ENCODE measurements around the gene SEC14L2.

The SEC14L2 gene

GRCh38 chr22:30380011-30380410 is 16.8 kb upstream of the SEC14L2 start:
- Histone ChIP-seq H3K36me3 (ENCODE audit: control insufficient read depth, insufficient read depth, low read length) (no peaks in the 10 kb centered on the region; the same call in none of the 2 replicates), H3K4me3 (replicated peaks; ENCODE audit: low read depth, low read length) (no peak overlapping the region), H3K27me3 (replicated peaks; ENCODE audit: control insufficient read depth, insufficient read depth, low read length) (no peaks in the 10 kb centered on the region)
- no peak for DNase-seq (ENCODE audit: extremely low read depth, insufficient read length)
- no peak for TF ChIP-seq CTCF (IDR thresholded peaks at IDR 0.05; ENCODE audit: insufficient read depth, low read length, poor library complexity, severe bottlenecking)

- no peak for TF ChIP-seq CTCF (IDR thresholded peaks at IDR 0.05; ENCODE audit: insufficient read depth, low read length, poor library complexity, severe bottlenecking)
- H3K27me3 ChIP-seq (replicated peaks; ENCODE audit: control insufficient read depth, insufficient read depth, low read length), result no peaks in the 10 kb centered on the region
- H3K4me3 ChIP-seq (replicated peaks; ENCODE audit: low read depth, low read length), result no peak overlapping the region
- H3K36me3 ChIP-seq (ENCODE audit: control insufficient read depth, insufficient read depth, low read length), result no peaks in the 10 kb centered on the region; the same call in none of the 2 replicates
- no peak for DNase-seq (ENCODE audit: extremely low read depth, insufficient read length)
Measured at GRCh38 chr22:30381264-30381663, 15.6 kb upstream of the SEC14L2 start.

- TF ChIP-seq CTCF (IDR thresholded peaks at IDR 0.05; ENCODE audit: insufficient read depth, low read length, poor library complexity, severe bottlenecking), result no peak
- no peak for DNase-seq (ENCODE audit: extremely low read depth, insufficient read length)
- H3K27me3 ChIP-seq (replicated peaks; ENCODE audit: control insufficient read depth, insufficient read depth, low read length), result no peaks in the 10 kb centered on the region
- H3K36me3 ChIP-seq (ENCODE audit: control insufficient read depth, insufficient read depth, low read length), result no peaks in the 10 kb centered on the region; the same call in 1 of the 2 replicates
- H3K4me3 ChIP-seq (replicated peaks; ENCODE audit: low read depth, low read length), result no peak overlapping the region
Measured at GRCh38 chr22:30382340-30382739, 14.5 kb upstream of the SEC14L2 start.

- TF ChIP-seq CTCF (IDR thresholded peaks at IDR 0.05; ENCODE audit: insufficient read depth, low read length, poor library complexity, severe bottlenecking), result no peak
- Histone ChIP-seq H3K4me3 (replicated peaks; ENCODE audit: low read depth, low read length) (no peak overlapping the region), H3K27me3 (replicated peaks; ENCODE audit: control insufficient read depth, insufficient read depth, low read length) (no peaks in the 10 kb centered on the region), H3K36me3 (ENCODE audit: control insufficient read depth, insufficient read depth, low read length) (no peaks in the 10 kb centered on the region; the same call in 1 of the 2 replicates)
- no peak for DNase-seq (ENCODE audit: extremely low read depth, insufficient read length)
Measured at GRCh38 chr22:30383061-30383460, 13.8 kb upstream of the SEC14L2 start.

- H3K36me3 ChIP-seq (ENCODE audit: control insufficient read depth, insufficient read depth, low read length), result no peaks in the 10 kb centered on the region
- H3K4me3 ChIP-seq (replicated peaks; ENCODE audit: low read depth, low read length), result no peak overlapping the region
- no peaks in the 10 kb centered on the region for H3K27me3 ChIP-seq (replicated peaks; ENCODE audit: control insufficient read depth, insufficient read depth, low read length)
- TF ChIP-seq CTCF (IDR thresholded peaks at IDR 0.05; ENCODE audit: insufficient read depth, low read length, poor library complexity, severe bottlenecking), result no peak
- no peak for DNase-seq (ENCODE audit: extremely low read depth, insufficient read length)
Measured at GRCh38 chr22:30385942-30386341, 10.9 kb upstream of the SEC14L2 start.

- Histone ChIP-seq H3K4me3 (replicated peaks; ENCODE audit: low read depth, low read length) (peak overlapping the region; percentile 69), H3K27me3 (replicated peaks; ENCODE audit: control insufficient read depth, insufficient read depth, low read length) (no peaks in the 10 kb centered on the region), H3K36me3 (ENCODE audit: control insufficient read depth, insufficient read depth, low read length) (no peaks in the 10 kb centered on the region)
- no peak for TF ChIP-seq CTCF (IDR thresholded peaks at IDR 0.05; ENCODE audit: insufficient read depth, low read length, poor library complexity, severe bottlenecking)
- DNase-seq (ENCODE audit: extremely low read depth, insufficient read length), result no peak
Measured at GRCh38 chr22:30386608-30386959, 10.2 kb upstream of the SEC14L2 start.

Measured in GM06990 (cell line).